Activated CD8-positive, alpha-beta memory T cell treated with anti-CD3 and anti-CD28 coated beads for 24 hours (primary cell): ENCODE data around the gene GLI3.

Experiments used
- DNase-seq: peaks from one replicate; pipeline ENCODE4 v3.0.0-alpha.2; 2020

The GLI3 gene

DNA sequence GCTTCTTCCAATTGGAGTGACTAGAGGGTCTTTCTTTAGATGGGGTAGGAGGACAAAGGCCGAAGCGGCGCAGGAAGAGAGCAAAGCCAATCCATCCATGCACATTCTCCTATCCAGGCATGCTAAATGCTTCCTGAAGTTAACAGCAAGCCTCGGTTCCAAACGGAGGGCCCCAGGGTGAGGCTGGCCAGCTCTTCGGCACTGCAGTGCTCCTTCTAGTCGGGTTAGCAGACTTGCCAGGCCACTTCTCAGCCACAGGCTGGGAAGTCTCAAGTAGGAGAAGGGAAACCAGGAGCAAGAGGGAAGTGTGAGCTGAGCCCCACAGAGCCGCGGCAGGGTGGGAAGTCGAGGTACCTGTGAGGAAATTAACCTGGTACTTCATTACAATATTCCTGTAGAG is 280.3 kb downstream of the GLI3 start:
- no peak for DNase-seq

GRCh38 chr7:41955893-41956675 is 280.9 kb downstream of the GLI3 start:
- no peak for DNase-seq

DNA sequence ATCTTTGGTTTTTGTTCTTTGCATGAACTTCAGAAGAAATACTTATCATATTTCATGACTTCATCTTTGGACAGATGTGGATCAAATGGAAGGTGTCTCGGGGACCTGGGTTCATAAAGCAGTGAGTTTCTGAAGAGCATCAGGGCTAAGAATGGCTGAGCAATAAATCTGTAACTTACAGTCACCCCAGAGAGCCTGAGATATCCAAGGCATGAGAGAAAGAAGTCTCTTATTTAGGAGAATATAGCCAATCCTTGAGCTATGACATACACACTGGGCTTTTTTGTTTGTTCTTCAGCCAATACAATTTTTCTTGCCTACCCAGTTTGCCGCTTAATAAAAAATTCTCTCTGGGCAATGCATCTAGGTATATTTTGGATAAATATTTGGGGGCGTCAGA is 281.6 kb downstream of the GLI3 start:
- DNase-seq, result no peak

- no peak for DNase-seq
Observed at GRCh38 chr7:41954976-41955375, 282.0 kb downstream of the GLI3 start.

DNA sequence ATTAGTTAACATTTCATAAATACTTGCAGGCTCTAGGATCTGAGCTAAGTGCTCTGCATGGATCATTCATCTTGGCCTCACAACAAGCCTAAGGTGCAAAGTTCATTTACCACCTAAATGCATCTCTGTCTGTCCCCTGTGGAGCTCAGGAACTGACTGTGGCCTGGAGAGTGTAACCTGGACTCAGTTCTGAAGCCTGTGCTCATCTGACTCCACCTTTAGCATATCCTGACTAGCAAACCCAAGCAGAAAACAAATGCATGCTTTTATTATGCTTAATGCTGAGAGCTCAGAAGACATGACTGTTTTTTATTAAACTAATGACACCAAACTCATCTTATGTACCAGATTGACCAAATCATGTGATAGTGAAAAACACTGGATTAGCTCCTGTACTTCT is 288.5 kb downstream of the GLI3 start:
- no peak for DNase-seq

DNA sequence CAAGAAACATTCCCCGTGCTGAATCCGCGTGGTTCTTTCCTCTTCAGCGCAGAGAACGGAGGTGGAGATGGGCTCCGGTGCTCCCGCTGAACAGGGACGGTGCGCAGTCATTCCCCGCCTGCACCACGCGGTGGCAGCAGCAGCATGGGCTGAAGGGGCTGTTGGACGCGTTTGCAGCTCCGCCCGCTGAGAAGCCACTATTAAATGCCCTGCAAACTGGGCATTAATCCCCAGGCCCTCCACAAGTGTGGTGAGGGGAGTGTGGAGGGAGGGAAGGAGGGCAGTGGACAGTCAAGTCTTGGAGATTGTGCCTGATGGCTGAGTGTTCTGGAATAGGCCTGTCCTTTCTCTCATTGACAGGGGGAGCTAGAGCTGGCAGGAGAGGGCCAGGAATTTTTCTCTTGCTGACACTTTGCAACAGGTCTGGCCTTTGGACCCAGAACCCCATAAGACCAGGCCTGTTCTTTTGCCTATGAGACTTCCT is 293.9 kb downstream of the GLI3 start:
- DNase-seq, result peak; percentile 92

- DNase-seq, result peak; percentile 59
Observed at GRCh38 chr7:41942468-41943093, 294.4 kb downstream of the GLI3 start.

DNA sequence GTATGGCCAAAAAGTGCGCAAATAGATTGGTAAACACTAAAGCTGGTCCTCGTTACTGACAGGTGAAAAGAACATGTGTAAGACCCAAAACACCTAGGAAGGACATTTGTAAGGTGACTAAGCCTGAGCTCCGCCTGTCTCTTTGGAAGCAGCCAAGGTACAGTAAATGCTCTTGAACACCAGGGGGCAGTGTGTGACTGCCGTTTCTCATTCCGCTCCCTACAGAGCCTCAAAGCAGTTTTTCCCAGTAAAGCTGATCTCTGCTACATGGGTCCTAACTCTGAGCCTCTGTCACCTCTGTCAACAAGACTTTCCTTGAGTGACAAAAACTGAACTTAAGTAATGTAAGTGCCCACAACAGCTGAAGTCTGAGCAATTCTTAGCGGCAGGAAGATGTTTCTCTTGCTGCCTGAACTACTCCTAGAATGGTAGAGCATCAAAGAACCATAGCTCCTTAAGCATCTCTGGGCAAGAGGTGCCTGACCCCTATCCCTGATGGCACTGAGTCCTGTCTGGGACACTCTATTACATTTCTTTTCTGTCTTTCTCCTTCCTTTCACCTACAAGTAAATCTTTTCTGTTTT is 296.2 kb downstream of the GLI3 start:
- peak; percentile 76 for DNase-seq

DNA sequence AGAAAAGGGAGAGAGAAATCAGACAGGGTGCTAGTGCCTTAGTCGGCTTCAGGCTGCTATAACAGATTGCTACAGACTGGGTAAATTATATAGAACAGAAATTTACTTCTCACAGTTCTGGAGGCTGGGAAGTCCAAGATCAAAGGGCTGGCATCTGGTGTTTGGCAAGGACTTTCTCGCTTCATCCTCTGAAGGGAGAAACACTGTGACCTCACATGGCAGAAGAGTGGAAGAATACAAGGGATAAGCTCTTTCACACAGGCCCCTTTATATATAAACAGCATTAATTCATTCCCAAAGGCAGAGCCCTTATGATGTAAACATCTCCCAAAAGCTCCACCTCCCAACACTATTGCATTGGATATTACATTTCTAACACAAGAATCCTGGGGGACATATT is 298.6 kb downstream of the GLI3 start:
- no peak for DNase-seq

DNA sequence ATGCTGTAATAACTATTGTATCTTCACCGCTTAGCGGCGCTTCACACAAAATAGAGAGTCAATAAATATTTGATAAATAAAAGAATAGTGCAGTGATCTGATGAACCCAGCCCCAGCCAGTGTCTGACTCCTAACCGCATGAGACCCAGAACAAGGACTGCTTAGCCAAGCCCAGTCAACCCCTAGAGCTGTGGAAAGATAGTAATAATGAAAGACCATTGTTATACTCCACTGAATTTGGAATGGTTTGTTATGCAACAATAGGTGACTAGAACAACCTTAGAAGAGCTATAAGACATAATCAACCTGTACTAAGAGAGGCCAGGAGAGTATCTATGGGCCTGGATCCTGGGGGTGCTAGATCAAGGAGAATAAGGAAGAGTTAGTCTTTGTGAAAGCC is 303.6 kb downstream of the GLI3 start:
- no peak for DNase-seq

DNA sequence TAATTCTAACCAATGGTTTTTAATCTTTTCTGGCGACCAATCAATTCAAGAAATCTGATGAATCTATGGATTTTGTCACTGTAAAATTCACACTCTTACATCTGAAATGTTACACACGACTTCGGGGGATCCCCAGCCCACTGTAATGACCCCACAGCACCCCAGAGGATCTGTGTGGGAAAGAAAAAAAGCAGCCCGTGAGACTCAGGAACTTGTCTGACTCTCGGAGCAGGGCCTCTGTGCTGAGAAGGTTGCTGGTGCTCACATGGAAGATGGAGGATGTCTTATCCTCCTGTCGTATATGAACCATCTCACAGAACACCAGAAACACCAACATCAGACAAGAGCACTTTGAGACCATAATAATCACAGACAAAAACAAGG is 305.8 kb downstream of the GLI3 start:
- no peak for DNase-seq

- no peak for DNase-seq
Observed at GRCh38 chr7:41930538-41931262, 306.3 kb downstream of the GLI3 start.

GRCh38 chr7:41928781-41929180 is 308.2 kb downstream of the GLI3 start:
- no peak for DNase-seq

DNA sequence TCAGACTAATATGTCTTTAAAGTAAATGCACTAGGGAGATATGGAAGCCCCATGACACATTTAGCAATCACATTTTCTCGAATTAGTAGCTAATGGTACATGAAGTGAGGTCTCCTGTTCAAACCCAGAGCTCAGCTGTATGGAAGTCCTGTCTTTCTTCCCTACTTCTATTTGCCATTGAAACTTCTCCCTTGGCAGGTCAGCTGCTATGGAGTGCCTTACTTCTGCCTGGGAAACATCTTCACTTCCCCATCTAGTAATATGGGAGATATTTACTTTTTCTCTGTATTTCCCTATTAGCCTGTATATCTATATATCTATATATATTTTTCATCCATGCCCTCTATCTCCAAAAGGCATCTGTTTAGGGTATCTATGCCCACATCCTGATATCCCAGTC is 308.8 kb downstream of the GLI3 start:
- DNase-seq, result no peak

DNA sequence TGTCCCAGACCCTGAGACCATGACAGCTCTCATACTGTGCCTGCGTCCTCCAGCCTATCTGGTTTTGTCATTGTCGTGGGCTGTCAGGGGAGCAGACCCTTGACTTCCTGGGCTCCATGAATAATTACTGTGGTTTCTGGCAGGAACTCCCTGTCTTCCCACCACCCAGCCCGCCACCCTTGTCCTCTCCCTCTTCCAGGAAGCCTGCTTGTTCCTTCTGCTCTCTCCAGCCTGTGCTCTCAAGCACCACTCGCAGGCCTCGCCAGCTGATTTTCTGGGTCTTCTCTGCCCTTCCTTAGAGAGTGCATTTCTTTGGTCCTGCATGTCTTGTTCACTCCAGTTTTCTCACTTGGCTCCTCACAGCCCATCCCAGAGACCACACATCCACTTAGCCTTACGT is 309.6 kb downstream of the GLI3 start:
- DNase-seq, result no peak

- DNase-seq, result no peak
Observed at GRCh38 chr7:41925946-41926345, 311.1 kb downstream of the GLI3 start.

GRCh38 chr7:41924796-41925195 is 312.2 kb downstream of the GLI3 start:
- no peak for DNase-seq

DNA sequence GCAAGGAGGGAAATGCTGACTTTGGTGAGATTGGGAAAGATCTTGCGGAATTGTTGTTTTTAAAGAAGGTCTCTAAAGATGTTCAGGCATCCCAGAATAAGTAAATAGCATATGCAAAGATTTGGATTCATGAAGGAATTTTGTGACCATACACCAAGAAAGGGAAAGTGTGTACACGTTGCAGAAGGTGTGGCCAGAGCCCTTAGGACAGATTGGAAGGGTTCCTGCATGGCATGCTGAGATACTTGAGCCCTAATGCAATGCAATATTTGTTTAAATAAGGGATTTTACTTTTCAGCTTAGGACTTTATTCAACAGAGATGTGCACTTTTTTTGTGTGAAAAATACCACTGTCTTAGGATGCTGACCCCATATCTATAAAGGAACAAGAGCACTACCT is 314.6 kb downstream of the GLI3 start:
- no peak for DNase-seq

GRCh38 chr7:41921453-41921981 is 315.5 kb downstream of the GLI3 start:
- DNase-seq, result no peak

GRCh38 chr7:41918597-41918996 is 318.4 kb downstream of the GLI3 start:
- no peak for DNase-seq

- DNase-seq, result no peak
Observed at GRCh38 chr7:41916450-41916927, 320.5 kb downstream of the GLI3 start.

GRCh38 chr7:41915871-41916270 is 321.1 kb downstream of the GLI3 start:
- DNase-seq, result no peak
